Measurements from ENCODE around the gene NKX6-2. TPM values are rescaled to one million over a fixed set of nuclear protein-coding genes. Genes with fewer than 3 reads are reported as not detected.

Gene NKX6-2
- total and polyA plus RNA-seq, 10 of the 15 experiments (the other 5 are each of a cell fraction or from before 2014, with no cell fraction given) = 0.45 to 1.8 TPM; not detected in 8

DNA sequence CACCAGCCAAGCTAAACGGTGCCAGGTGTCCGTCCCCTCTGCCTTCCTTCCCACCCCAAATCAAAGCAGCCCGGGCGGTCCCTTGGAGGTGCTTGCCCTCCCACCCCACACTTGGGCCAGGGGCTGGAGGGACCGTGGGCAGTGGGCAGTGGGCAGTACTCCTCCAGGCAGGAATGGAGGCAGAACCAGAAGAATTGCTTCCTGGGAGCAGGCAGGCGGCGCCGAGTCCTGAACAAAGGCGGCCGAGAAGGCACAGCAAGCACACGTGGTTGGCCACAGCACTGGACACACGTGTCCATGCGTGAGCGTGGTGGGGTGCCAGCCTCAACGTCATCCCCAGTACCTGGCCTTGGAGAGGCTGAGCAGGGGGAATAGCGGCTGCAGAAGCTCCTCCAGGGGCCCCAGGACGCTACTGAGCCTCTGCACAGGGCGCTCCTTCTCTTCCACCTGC lies 48.4 kb upstream of the NKX6-2 start:
- intact Hi-C loops (cut with micrococcal nuclease; ENCODE audit: unreplicated experiment) (no loop called here), in situ Hi-C loops (cut with MboI) (no loop called here)
- no peak overlapping the region for H2AFZ ChIP-seq (ENCODE audit: control insufficient read depth, low read depth, low read length)
- ChIA-PET POLR2A (no interaction called here), RAD21 (ENCODE audit: unreplicated experiment) (no interaction called here), CTCF (no interaction called here), SMC1A (ENCODE audit: uncharacterized antibody, unreplicated experiment) (no interaction called here)
- WGBS (ENCODE audit: insufficient coverage, insufficient replicate concordance, low lambda C conversion rate, missing lambda C conversion rate) = 51% methylated on average over 18 of the region's 18 CpGs
- H3K4me1 ChIP-seq (ENCODE audit: control insufficient read depth, insufficient read depth, low read length) = no peaks in the 10 kb centered on the region
- FAIRE-seq = no peak
- no TSS peak for BruUV-seq (replicated peaks)
- no peak overlapping the region for H3K4me3 ChIP-seq
- ATAC-seq = no peak
- no peak for DNase-seq (ENCODE audit: low read depth, low spot score)
- TF ChIP-seq, protein P1, sequence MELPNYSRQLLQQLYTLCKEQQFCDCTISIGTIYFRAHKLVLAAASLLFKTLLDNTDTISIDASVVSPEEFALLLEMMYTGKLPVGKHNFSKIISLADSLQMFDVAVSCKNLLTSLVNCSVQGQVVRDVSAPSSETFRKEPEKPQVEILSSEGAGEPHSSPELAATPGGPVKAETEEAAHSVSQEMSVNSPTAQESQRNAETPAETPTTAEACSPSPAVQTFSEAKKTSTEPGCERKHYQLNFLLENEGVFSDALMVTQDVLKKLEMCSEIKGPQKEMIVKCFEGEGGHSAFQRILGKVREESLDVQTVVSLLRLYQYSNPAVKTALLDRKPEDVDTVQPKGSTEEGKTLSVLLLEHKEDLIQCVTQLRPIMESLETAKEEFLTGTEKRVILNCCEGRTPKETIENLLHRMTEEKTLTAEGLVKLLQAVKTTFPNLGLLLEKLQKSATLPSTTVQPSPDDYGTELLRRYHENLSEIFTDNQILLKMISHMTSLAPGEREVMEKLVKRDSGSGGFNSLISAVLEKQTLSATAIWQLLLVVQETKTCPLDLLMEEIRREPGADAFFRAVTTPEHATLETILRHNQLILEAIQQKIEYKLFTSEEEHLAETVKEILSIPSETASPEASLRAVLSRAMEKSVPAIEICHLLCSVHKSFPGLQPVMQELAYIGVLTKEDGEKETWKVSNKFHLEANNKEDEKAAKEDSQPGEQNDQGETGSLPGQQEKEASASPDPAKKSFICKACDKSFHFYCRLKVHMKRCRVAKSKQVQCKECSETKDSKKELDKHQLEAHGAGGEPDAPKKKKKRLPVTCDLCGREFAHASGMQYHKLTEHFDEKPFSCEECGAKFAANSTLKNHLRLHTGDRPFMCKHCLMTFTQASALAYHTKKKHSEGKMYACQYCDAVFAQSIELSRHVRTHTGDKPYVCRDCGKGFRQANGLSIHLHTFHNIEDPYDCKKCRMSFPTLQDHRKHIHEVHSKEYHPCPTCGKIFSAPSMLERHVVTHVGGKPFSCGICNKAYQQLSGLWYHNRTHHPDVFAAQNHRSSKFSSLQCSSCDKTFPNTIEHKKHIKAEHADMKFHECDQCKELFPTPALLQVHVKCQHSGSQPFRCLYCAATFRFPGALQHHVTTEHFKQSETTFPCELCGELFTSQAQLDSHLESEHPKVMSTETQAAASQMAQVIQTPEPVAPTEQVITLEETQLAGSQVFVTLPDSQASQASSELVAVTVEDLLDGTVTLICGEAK (IDR thresholded peaks at IDR 0.05; ENCODE audit: borderline replicate concordance) = no peak
- no peak for TF ChIP-seq HCFC1 (IDR thresholded peaks at IDR 0.05; ENCODE audit: low read length)
- TF ChIP-seq CBX5 (IDR thresholded peaks at IDR 0.05; ENCODE audit: low read depth) = no peak
- TF ChIP-seq PAX8 (IDR thresholded peaks at IDR 0.05) = no peak
- no peak for TF ChIP-seq YBX1 (IDR thresholded peaks at IDR 0.05)
- no peak for TF ChIP-seq SMC3 (IDR thresholded peaks at IDR 0.05; ENCODE audit: borderline replicate concordance, low read length)
- no peak for TF ChIP-seq NFXL1 (IDR thresholded peaks at IDR 0.05; ENCODE audit: borderline replicate concordance)
- TF ChIP-seq RFX5 (IDR thresholded peaks at IDR 0.05; ENCODE audit: low read depth, low read length) = no peak
- no peaks in the 10 kb centered on the region for H3K27me3 ChIP-seq (replicated peaks in 1 of 2; ENCODE audit: control insufficient read depth in 2 of 2, insufficient read depth in 2 of 2, low read length in 1 of 2)
- H3K9ac ChIP-seq (ENCODE audit: control insufficient read depth, insufficient read depth, low read length) = no peak overlapping the region
- no peaks in the 10 kb centered on the region for H3K79me2 ChIP-seq (ENCODE audit: control insufficient read depth, insufficient read depth, low read length)
- no peak overlapping the region for H3K4me2 ChIP-seq (ENCODE audit: control insufficient read depth, insufficient read depth)
- H3K27ac ChIP-seq (ENCODE audit: control insufficient read depth, insufficient read depth) = no peak overlapping the region
- H3K36me3 ChIP-seq (ENCODE audit: control insufficient read depth in 2 of 2, insufficient read depth in 2 of 2, low read length in 1 of 2) = no peaks in the 10 kb centered on the region
- no peaks in the 10 kb centered on the region for H3K9me3 ChIP-seq (replicated peaks; ENCODE audit: control insufficient read depth, insufficient read depth, low read length)
- H4K20me1 ChIP-seq (ENCODE audit: control insufficient read depth, insufficient read depth) = no peaks in the 10 kb centered on the region

Measured in GM12878 (cell line).